T-cell (primary cell): ENCODE measurements around the gene NELL1. TPM values are rescaled to one million over a fixed set of nuclear protein-coding genes. Genes with fewer than 3 reads are reported as not detected.

Experiments
- ATAC-seq, 4 experiments: fragments of 200-7000 bp in 3 of 4; fragments of 150-1000 bp in 1 of 4; cut with Tn5 transposase; replicated peaks in 1 of 4; 1 replicate in 3 of 4; 2 replicates in 1 of 4; pipeline ENCODE4 v1.10.0; 2021; ENCODE audit warnings: moderate library complexity in 3 of 4, mild to moderate bottlenecking in 2 of 4, moderate number of reproducible peaks in 1 of 4
- CTCF ChIA-PET, 2 donors: fragments of 300-600 bp; sonication (Branson Sonifier 250); formaldehyde crosslinking; loops; one replicate each; lab custom pipeline; 2022; ENCODE audit warnings: antibody characterized with exemption in 2 of 2; lab: Charles Lee
- POLR2A ChIA-PET, 2 donors: fragments of 300-600 bp; sonication (Branson Sonifier 250); formaldehyde crosslinking; loops; one replicate each; lab custom pipeline; 2022; ENCODE audit warnings: antibody characterized with exemption in 2 of 2; lab: Charles Lee
- DNase-seq, 35 experiments: peaks; one replicate each; pipeline versions ENCODE4 v3.0.0 to v3.0.0-alpha.2; 2013 to 2023
- H3K27ac ChIP-seq: one replicate; pipeline ENCODE4 v1.5.1; 2013; ENCODE audit warnings: low read length
- H3K27me3 ChIP-seq, 2 experiments: replicated peaks in 1 of 2; 1 replicate in 1 of 2; 2 replicates in 1 of 2; pipeline versions ENCODE4 v1.6.1 to v1.7.0; 2013; ENCODE audit warnings: low read length in 1 of 2, mixed read lengths in 1 of 2; ENCODE audit not compliant: control insufficient read depth in 2 of 2, insufficient read depth in 2 of 2; ENCODE audit errors: extremely low read depth in 1 of 2
- H3K36me3 ChIP-seq, 2 donors: 1 replicate in 1 of 2; 2 replicates in 1 of 2; pipeline versions ENCODE4 v1.6.1 to v1.7.0; 2013; ENCODE audit warnings: low read length in 1 of 2; ENCODE audit not compliant: control insufficient read depth in 2 of 2, insufficient read depth in 1 of 2; ENCODE audit errors: extremely low read depth in 1 of 2
- H3K4me1 ChIP-seq, 2 experiments: 1 replicate in 1 of 2; 2 replicates in 1 of 2; pipeline versions ENCODE4 v1.6.1 to v1.7.0; 2013; ENCODE audit warnings: low read length in 2 of 2, mixed read lengths in 1 of 2; ENCODE audit not compliant: insufficient read depth in 2 of 2, control insufficient read depth in 1 of 2; ENCODE audit errors: extremely low read depth in 1 of 2
- H3K4me3 ChIP-seq, 2 donors: 1 replicate in 1 of 2; 2 replicates in 1 of 2; pipeline versions ENCODE4 v1.5.1 to v1.7.0; 2013; ENCODE audit warnings: mild to moderate bottlenecking in 2 of 2, low read length in 1 of 2, moderate library complexity in 1 of 2; ENCODE audit not compliant: control insufficient read depth in 1 of 2; ENCODE audit errors: extremely low read depth in 1 of 2
- H3K9me3 ChIP-seq: 2 replicates; pipeline ENCODE4 v1.7.0; 2013
- H3K27ac Mint-ChIP-seq, 2 donors: one replicate each; pipeline ENCODE4 v1.8.0; 2020 to 2021; ENCODE audit warnings: mild to moderate bottlenecking in 2 of 2, mixed read lengths in 2 of 2
- H3K27me3 Mint-ChIP-seq, 2 donors: one replicate each; pipeline ENCODE4 v1.8.0; 2021 to 2022; ENCODE audit warnings: mixed read lengths in 2 of 2
- H3K36me3 Mint-ChIP-seq: one replicate; pipeline ENCODE4 v1.8.0; 2021; ENCODE audit warnings: mixed read lengths
- H3K4me1 Mint-ChIP-seq, 3 donors: one replicate each; pipeline ENCODE4 v1.8.0; 2020 to 2022; ENCODE audit warnings: mixed read lengths in 3 of 3, mild to moderate bottlenecking in 1 of 3
- H3K4me3 Mint-ChIP-seq, 3 donors: one replicate each; pipeline ENCODE4 v1.8.0; 2020 to 2022; ENCODE audit warnings: mild to moderate bottlenecking in 3 of 3, mixed read lengths in 3 of 3, moderate library complexity in 3 of 3
- H3K9me3 Mint-ChIP-seq, 3 donors: one replicate each; pipeline ENCODE4 v1.8.0; 2020 to 2022; ENCODE audit warnings: mixed read lengths in 3 of 3
- WGBS: methylation state at CpG from one replicate; pipeline ENCODE4 v1.1.5; 2013; ENCODE audit warnings: missing lambda C conversion rate; ENCODE audit not compliant: insufficient coverage; 5-methylcytosine and 5-hydroxymethylcytosine counted together
- total RNA-seq, 35 experiments: library from RNA in 6 of 35; stranded (reverse) in 6 of 35; fragments of 120-200 nt in 1 of 35; gene quantifications; one replicate each; pipeline versions ENCODE4 v1.2.1 to v1.2.4 and lab custom pipeline; 2013 to 2026

NELL1 gene
- total RNA-seq, 5 donors from 2014 or later (not counting 1 experiment from before 2014, with no cell fraction given) = not detected

GRCh38 chr11:21364866-21365624, 695.7 kb downstream of the NELL1 start:
- Histone ChIP-seq H3K36me3 (no peaks in the 10 kb centered on the region), H3K4me3 (no peak overlapping the region), H3K27me3 (no peaks in the 10 kb centered on the region), H3K27ac (no peak overlapping the region), H3K9me3 (no peaks in the 10 kb centered on the region), H3K4me1 (no peaks in the 10 kb centered on the region)
- POLR2A ChIA-PET = no interaction called here
- CTCF ChIA-PET = no interaction called here
- ATAC-seq = no peak
- Mint-ChIP-seq H3K27ac (no peak overlapping the region), H3K36me3 (no peaks in the 10 kb centered on the region), H3K4me1 (no peaks in the 10 kb centered on the region), H3K27me3 (no peaks in the 10 kb centered on the region), H3K4me3 (no peak overlapping the region), H3K9me3 (peaks cover 11 to 19% (median 15%) of the 10 kb centered on the region in 3 donors)
- 100% methylated on average over 2 of the region's 8 CpGs for WGBS
- DNase-seq = no peak

DNA sequence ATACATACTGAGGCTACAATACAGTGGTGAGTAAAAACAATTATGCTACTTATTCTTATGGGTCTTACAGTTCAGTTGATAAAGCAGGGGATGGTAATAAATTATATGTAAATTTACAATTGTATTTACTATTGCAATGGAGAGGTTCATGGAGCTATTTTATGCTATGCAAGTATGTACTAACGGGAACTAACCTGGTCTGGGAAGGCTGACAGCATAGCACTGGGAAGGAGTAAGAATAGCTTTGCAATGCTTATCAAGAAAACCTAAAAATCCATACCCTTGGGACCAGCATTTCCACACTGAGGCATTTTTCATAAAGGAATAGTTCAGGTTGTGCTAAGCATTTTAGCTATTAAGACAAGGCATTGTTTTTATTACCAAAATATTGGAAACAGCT, 700.6 kb downstream of the NELL1 start:
- ATAC-seq = no peak
- no peak for DNase-seq
- H3K36me3 ChIP-seq = no peaks in the 10 kb centered on the region
- Mint-ChIP-seq H3K27ac (no peak overlapping the region), H3K9me3 (peaks cover 6 to 12% (median 8%) of the 10 kb centered on the region in 3 donors), H3K27me3 (no peaks in the 10 kb centered on the region), H3K4me1 (no peaks in the 10 kb centered on the region), H3K36me3 (no peaks in the 10 kb centered on the region), H3K4me3 (no peak overlapping the region)
- no CpG with 5 or more reads among the region's 1 CpG for WGBS
- ChIA-PET CTCF (no interaction called here), POLR2A (no interaction called here)
- H3K27ac ChIP-seq = no peak overlapping the region
- no peaks in the 10 kb centered on the region for H3K27me3 ChIP-seq
- H3K4me1 ChIP-seq = no peaks in the 10 kb centered on the region
- no peaks in the 10 kb centered on the region for H3K9me3 ChIP-seq
- no peak overlapping the region for H3K4me3 ChIP-seq

GRCh38 chr11:21371044-21371443, 701.7 kb downstream of the NELL1 start:
- Histone ChIP-seq H3K9me3 (no peaks in the 10 kb centered on the region), H3K4me1 (no peaks in the 10 kb centered on the region), H3K36me3 (no peaks in the 10 kb centered on the region), H3K4me3 (no peak overlapping the region), H3K27ac (no peak overlapping the region), H3K27me3 (no peaks in the 10 kb centered on the region)
- Mint-ChIP-seq H3K4me1 (no peaks in the 10 kb centered on the region), H3K27me3 (no peaks in the 10 kb centered on the region), H3K36me3 (no peaks in the 10 kb centered on the region), H3K9me3 (peaks cover 5 to 8% (median 6%) of the 10 kb centered on the region in 3 donors), H3K4me3 (no peak overlapping the region), H3K27ac (no peak overlapping the region)
- no peak for DNase-seq
- no CpG with 5 or more reads among the region's 5 CpGs for WGBS
- ChIA-PET CTCF (no interaction called here), POLR2A (no interaction called here)
- ATAC-seq = no peak

- DNase-seq (no peak), ATAC-seq (no peak)
- Mint-ChIP-seq H3K27me3 (no peaks in the 10 kb centered on the region), H3K27ac (no peak overlapping the region), H3K4me3 (no peak overlapping the region), H3K4me1 (no peaks in the 10 kb centered on the region), H3K36me3 (no peaks in the 10 kb centered on the region), H3K9me3 (peaks cover 5 to 13% (median 10%) of the 10 kb centered on the region in 3 donors)
- Histone ChIP-seq H3K9me3 (no peaks in the 10 kb centered on the region), H3K27me3 (no peaks in the 10 kb centered on the region), H3K4me1 (no peaks in the 10 kb centered on the region), H3K4me3 (no peak overlapping the region), H3K27ac (no peak overlapping the region), H3K36me3 (no peaks in the 10 kb centered on the region)
- WGBS = no CpG with 5 or more reads among the region's 1 CpG
- ChIA-PET CTCF (no interaction called here), POLR2A (no interaction called here)
These were observed 703.3 kb downstream of the NELL1 start for GRCh38 chr11:21372672-21373071.

DNA sequence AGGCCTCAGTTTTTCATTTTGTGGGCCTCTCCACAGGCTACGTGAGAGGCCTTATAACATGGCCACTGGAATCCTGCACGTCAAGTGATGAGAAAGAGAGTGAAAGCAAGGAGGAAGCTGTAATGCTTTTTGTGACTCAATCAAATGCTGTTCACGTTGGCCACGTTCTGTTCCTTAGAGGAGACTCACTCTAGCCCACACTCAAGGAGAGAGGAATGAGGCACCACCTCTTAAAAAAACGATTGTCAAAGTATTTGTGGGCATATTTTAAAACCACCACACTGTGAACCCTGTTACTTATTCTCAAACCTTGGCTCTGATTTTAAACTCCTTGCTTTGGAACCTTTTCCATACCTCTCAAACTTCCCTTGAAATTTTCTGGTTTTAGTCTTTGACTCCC, 705.0 kb downstream of the NELL1 start:
- CTCF ChIA-PET = no interaction called here
- peaks cover 5 to 13% (median 11%) of the 10 kb centered on the region in 3 donors for H3K9me3 Mint-ChIP-seq
- no peaks in the 10 kb centered on the region for H3K4me1 Mint-ChIP-seq
- H3K36me3 ChIP-seq = no peaks in the 10 kb centered on the region
- H3K27me3 Mint-ChIP-seq = no peaks in the 10 kb centered on the region
- H3K36me3 Mint-ChIP-seq = no peaks in the 10 kb centered on the region
- no peaks in the 10 kb centered on the region for H3K4me1 ChIP-seq
- POLR2A ChIA-PET = no interaction called here
- ATAC-seq = no peak
- DNase-seq = no peak
- no peak overlapping the region for H3K27ac Mint-ChIP-seq
- H3K4me3 Mint-ChIP-seq = no peak overlapping the region
- no peak overlapping the region for H3K27ac ChIP-seq
- H3K27me3 ChIP-seq = no peaks in the 10 kb centered on the region
- H3K4me3 ChIP-seq = no peak overlapping the region
- WGBS = 20% methylated on average over 2 of the region's 5 CpGs
- no peaks in the 10 kb centered on the region for H3K9me3 ChIP-seq

DNA sequence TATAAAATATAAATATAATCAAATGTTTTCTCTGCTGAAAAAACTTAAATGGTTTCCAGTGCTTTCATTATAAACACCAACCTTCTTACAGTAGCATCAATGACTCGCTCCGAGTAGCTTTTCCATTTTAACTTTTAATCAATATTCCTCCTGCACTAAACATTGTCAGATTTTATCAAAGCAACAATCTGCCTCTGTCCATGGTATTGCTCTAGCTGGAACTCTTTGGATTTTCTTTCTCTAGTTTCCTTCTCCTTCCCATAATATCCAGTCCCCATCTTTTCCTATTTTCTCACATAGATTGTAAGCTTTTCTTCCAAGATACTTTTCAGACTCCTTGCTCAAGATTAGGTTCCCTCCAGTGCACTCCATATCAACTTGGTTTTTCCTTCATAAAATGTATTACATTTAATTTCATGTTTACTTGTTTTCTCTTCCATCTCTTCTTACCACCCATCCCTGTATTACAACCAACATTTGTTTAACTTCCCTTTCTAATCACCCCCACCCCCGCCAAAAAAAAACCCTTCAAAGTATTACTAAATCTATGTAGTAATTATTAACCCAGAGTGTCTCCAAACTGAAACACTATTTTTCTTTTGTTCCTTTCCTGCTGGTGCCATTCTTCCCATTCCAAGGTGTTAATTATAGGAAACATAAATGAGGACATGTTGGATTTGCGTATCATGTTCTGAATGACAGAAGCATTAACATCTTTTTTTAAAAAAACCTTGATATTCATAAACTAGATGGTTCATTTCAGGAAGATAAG, 716.5 kb downstream of the NELL1 start:
- no peak overlapping the region for H3K4me3 Mint-ChIP-seq
- no peak for ATAC-seq
- POLR2A ChIA-PET = no interaction called here

More for the DNA sequence above, 716.5 kb downstream of the NELL1 start:
- Histone ChIP-seq H3K4me3 (no peak overlapping the region), H3K4me1 (no peaks in the 10 kb centered on the region), H3K9me3 (no peaks in the 10 kb centered on the region), H3K27me3 (no peaks in the 10 kb centered on the region), H3K27ac (no peak overlapping the region), H3K36me3 (no peaks in the 10 kb centered on the region)
- H3K27me3 Mint-ChIP-seq = no peaks in the 10 kb centered on the region
- peaks cover 7 to 27% (median 19%) of the 10 kb centered on the region in 3 donors for H3K9me3 Mint-ChIP-seq
- WGBS = 100% methylated on average over 2 of the region's 4 CpGs
- no peak overlapping the region for H3K27ac Mint-ChIP-seq
- no peaks in the 10 kb centered on the region for H3K36me3 Mint-ChIP-seq
- no peaks in the 10 kb centered on the region for H3K4me1 Mint-ChIP-seq
- CTCF ChIA-PET = no interaction called here
- DNase-seq = no peak
